Bronchus fibroblast of lung (primary cell): Measurements from ENCODE around the gene ZNF10. TPM values are rescaled to one million over a fixed set of nuclear protein-coding genes. Genes with fewer than 3 reads are reported as not detected.

ENCODE experiments used
- total RNA-seq: library from RNA; depleted of rRNA; stranded (reverse); fragments of >200 nt; gene quantifications from 2 replicates; pipeline ENCODE4 v1.2.3, GENCODE V29; 2015

ZNF10 gene
- total RNA-seq: 1.2 and 2.1 TPM in 2 replicates

GRCh38 chr12:133130038-133130807 lies at the start of gene ZNF10, which contains the start of gene ZNF891:
Gene ZNF10 (plus strand): TSS chr12:133130627. CDS start chr12:133144493, 13,866 bp downstream.
Gene ZNF891 (minus strand): TSS chr12:133130274. CDS start chr12:133121918, 8,356 bp downstream.

GRCh38 chr12:133181238-133181959 lies 51.0 kb downstream of the ZNF10 start, which contains the start of gene ZNF268:
Gene ZNF268 (plus strand): TSS chr12:133181495. CDS start chr12:133181998, 503 bp downstream.

Other genes starting within 250 kb of the ZNF10 start
- gene CHFR, start 243.0 kb upstream of the ZNF10 start, total RNA-seq: 23.7 and 27.4 TPM in 2 replicates
- 1.5 and 1.9 TPM in 2 replicates for gene ZNF605, start 174.3 kb upstream of the ZNF10 start, total RNA-seq
- 4.8 and 4.9 TPM in 2 replicates for gene ZNF26, start 144.3 kb upstream of the ZNF10 start, total RNA-seq
- gene ZNF84, start 93.1 kb upstream of the ZNF10 start, total RNA-seq: 6.4 and 8.4 TPM in 2 replicates
- 6.7 and 8.9 TPM in 2 replicates for gene ZNF140, start 49.7 kb upstream of the ZNF10 start, total RNA-seq
- 0.30 and 0.34 TPM in 2 replicates for gene ZNF891, start 353 bp upstream of the ZNF10 start, total RNA-seq
- 9.7 and 16.0 TPM in 2 replicates for gene ZNF268, start 50.9 kb downstream of the ZNF10 start, total RNA-seq
- gene ANHX, start 105.2 kb downstream of the ZNF10 start, total RNA-seq: not detected in 2 replicates